Astrocyte (in vitro differentiated cells and primary cell): Measurements from ENCODE around the gene HDGFL3.

ENCODE experiments used
- EZH2 ChIP-seq: IDR thresholded peaks from 2 replicates; pipeline ENCODE4 v1.6.1; 2012; ENCODE audit warnings: mild to moderate bottlenecking, low read length, inconsistent platforms; ENCODE audit not compliant: insufficient read depth
- TF ChIP-seq, protein P1 (sequence below): IDR thresholded peaks from 2 replicates; pipeline ENCODE4 v1.5.1; 2011; ENCODE audit warnings: low read depth, mild to moderate bottlenecking, inconsistent platforms, low read length, moderate library complexity; ENCODE audit not compliant: insufficient read depth

DNA sequence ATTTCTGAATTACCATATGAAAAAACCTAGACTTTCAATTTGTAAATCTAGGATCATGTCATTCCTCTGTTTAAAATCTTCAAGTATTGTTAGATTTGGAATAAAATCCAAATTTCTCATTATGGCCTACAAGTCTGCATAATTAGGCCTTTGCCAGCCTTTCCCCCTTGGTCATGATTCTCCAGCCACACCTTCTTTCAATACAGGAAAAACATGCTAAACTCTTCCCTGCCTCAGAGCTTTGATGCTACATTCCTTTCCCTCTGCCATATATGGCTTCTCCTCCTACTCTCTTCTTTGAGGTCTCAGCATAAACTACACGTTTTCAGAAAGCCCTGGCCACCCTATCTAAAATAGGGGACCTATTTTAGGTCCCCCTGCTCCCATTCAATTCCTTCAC, 51.7 kb downstream of the HDGFL3 start:
- no peak for TF ChIP-seq EZH2
- TF ChIP-seq, protein P1, sequence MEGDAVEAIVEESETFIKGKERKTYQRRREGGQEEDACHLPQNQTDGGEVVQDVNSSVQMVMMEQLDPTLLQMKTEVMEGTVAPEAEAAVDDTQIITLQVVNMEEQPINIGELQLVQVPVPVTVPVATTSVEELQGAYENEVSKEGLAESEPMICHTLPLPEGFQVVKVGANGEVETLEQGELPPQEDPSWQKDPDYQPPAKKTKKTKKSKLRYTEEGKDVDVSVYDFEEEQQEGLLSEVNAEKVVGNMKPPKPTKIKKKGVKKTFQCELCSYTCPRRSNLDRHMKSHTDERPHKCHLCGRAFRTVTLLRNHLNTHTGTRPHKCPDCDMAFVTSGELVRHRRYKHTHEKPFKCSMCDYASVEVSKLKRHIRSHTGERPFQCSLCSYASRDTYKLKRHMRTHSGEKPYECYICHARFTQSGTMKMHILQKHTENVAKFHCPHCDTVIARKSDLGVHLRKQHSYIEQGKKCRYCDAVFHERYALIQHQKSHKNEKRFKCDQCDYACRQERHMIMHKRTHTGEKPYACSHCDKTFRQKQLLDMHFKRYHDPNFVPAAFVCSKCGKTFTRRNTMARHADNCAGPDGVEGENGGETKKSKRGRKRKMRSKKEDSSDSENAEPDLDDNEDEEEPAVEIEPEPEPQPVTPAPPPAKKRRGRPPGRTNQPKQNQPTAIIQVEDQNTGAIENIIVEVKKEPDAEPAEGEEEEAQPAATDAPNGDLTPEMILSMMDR, result no peak
